ENCODE data around the gene FSIP1. TPM values are rescaled to one million over a fixed set of nuclear protein-coding genes. Genes with fewer than 3 reads are reported as not detected.
"Not testable (repeated sequence)": the region's sequence is repeated elsewhere in the genome, so short reads cannot be mapped to it uniquely, and the experiment has no call there.

Gene FSIP1
- 0.97 and 2.2 TPM in 2 replicates for total RNA-seq (2014; rRNA removed; shearing (Covaris generic))

DNA sequence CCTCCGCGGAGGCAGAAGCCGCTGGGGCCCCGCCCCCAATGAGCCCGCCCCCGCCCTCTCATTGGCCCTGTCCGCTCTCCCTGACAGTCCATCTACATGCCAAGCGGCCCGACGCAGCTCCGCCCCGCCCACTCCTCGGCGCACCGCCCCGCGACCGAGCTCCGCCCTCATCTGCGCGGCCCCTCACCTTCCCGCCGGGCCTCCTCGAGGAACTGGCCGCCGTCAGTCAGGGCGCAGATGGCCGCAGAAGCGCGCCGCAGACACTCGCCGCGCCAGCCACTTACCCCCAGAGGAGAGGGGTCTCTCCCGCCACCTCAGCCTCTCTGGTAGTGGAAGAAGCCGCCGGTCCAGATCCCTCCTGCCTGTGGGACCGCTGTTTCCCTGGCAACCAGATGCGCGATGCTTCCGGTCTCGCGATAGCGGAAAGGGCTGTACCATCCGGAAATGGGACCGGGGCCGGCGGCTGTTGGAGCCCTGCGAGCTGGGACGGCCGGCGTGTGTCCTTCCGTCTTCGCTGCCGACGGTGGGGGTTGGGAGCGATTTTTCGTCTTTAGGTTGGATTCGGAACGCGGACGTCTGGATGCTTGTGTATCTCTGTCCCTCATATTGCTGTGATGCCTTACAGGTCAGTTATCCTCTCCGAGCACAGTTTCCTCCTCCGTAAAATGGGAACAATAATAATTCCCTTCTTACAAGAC, at the start of gene FSIP1:
TSS of gene FSIP1 (minus strand) at position 401 of the 698 bp plus-strand sequence. CDS start 6,317 bp downstream, outside the sequence.
- DNase-seq (ENCODE audit: low read depth), result peak; percentile 97

DNA sequence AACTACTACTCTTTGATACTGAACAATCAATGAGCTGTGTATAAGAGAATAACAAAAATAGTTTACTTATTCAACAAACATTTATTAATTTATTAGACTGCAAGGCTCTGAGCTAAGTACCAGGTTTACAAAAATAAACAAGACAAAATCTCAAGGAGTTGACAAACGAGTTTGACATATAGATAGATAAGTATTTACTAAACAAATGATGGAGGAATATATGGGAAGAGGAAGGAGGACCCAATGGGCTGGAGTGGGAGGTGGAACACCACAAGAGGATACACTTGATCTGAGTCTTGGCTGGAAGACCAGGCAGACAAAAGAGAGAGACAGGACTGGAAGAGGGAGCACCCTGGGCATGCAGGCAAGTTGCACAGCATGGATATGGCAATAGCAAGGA, 47.5 kb upstream of the FSIP1 start:
- no peak for DNase-seq (ENCODE audit: low read depth)

DNA sequence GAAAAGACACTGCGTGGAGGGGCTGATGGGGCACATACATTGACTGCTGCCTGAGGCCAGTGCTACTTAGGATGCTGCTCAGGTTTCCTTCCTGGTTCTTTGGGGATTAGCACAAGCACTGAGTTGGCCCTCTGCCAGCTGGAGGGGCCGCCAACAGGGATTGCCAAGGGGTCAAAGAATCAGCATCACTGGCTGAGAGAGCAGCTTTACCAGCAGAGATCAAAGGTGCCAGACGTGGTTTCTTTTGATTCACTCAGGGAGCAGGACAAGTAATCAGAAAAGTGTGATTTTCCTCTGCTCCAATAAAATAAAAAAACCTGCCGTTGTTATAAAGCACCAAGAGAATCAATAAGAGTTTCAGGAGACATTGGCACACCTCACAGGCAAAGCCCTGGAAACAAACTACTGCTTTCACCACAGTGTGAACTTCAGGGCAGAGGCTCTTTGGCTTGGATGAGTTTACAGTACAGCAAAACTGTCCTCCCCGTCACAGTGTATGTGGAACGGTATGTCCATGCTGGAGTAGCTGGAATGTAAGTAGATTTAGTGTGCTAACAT, 45.8 kb upstream of the FSIP1 start:
- peak; percentile 15 for DNase-seq (ENCODE audit: low read depth)

DNA sequence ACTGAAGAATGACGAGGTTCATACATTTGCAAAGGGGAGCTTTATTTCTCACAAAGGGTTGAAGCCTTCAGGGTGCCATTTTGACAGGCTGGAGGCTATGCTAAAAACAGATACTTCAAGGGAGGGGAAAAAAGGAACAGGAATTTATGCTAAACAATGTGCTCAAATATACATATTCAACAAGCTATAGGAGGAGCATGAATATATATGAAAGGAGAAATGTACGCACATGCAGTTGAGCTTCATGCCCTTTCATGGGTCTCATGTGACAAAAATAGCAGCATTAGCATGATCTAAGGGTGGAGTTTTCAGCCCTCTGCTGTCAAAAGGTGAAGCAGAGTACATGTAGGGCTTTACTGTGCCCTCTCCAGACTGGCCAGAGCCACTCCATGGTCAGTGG, 44.3 kb upstream of the FSIP1 start:
- DNase-seq (ENCODE audit: low read depth), result no peak

DNA sequence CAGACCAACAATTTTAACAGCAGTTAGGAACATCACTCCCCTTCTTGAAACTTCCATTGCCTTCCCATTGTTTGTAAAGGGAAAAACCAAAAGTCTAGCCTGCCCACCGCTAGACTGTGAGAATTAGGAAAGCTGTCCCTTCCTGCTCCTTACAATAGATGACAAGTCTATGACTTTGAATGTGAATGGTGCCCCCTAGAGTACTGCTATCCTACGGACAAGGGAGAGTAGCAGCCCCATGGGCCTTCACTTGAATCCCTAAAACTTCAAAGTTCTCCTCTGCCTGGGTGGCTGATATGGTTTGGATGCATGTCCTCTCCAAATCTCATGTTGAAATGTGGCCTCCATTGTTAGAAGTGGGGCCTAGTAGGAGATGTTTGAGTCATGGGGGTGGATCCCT, 41.0 kb upstream of the FSIP1 start:
- no peak for DNase-seq (ENCODE audit: low read depth)

DNA sequence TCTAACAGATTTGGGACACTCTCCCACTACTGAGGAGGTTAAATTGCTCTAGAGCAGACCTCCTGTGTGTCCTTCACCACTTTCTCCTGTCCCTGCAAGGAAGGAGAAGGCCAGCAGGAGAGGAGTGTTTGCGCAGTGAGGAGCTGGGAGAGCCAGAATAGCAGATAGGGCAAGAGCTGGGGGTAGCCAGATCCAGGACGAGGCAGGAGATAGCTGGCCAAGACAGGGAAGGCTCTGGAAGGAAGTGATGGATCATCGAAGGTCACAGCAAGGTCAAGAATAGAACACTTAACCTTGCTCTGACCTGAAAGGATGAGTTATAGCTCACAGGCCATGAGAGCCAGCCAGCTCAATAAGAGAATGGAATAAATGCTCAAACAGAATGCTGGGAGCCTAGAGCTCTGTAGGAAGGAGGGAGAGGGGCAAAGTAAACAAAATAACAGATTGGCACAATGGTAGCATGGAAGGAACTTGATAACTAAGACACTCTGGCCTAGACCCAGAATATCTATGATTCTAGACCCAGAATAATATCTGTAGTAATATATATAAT, 37.5 kb upstream of the FSIP1 start:
- DNase-seq (ENCODE audit: low read depth), result no peak

DNA sequence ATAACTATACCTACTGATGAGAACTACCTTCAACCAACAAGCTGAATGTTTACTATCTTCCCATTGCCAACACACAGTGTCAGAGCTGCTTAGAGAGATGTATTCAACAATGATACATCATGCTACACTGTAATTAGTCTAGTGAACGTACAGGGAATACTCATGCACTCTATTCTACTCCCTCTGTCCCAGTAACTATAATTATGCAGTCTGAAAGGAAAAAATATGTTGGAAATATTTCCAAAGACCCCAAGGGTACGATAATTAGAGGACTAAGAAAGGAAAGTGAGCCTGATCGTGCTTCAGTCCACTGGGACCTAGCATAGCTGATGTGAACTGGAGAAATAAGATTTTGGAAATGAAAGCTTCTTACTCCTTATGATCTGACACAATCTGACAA, 36.9 kb upstream of the FSIP1 start:
- DNase-seq (ENCODE audit: low read depth), result no peak

DNA sequence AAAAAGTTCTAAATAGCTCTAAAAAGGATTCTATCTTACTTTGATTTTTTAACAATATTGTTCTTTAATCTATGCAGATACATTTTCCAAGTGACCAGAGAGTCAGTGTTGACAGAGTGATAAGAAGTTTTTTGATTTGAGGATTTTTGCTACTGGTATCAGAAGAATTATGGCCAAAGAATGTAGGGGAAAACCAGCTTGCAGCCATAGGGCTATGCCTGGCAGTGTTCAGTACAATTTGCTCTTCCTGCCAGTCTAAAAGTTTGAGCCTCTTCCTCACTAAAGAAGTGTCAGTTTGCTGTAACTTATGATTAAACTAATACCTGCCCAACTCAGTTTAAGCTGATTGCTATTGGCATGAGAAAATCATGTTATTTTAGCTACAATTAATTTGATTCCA, 35.3 kb upstream of the FSIP1 start:
- DNase-seq (ENCODE audit: low read depth), result no peak

DNA sequence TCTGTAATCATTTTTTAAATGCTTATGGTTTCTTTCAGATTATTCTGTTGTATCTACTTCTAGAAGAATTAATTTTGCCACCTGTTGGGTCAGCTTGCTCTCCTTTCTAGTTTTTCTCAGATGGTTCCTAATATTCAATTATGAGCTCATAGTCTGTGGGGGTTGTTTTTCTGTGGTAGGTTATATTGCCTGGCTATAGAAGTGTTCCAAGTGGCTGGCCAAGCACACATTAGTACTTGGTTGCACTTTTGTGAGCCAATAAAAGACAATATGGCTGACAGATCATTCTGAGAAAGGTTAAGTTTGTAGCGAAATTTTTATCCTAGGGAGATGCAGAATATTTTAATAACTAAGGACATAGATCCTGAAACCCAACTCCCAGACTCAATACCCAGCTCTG, 31.8 kb upstream of the FSIP1 start:
- no peak for DNase-seq (ENCODE audit: low read depth)

DNA sequence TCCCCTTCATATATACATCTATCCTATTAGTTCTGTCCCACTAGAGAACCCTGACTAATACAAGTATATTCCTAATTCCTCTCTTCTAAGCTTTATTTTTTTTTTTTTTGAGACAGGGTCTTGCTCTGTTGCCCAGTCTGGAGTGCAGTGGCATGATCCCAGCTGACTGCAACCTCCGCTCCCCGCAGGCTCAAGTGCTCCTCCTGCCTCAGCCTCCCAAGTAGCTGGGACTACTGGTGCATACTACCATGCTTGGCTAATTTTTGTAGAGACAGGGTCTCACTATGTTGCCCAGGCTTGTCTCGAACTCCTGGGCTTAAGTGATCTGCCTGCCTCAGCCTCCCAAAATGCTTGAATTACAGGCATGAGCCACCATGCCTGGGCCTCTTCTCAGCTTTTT, 30.0 kb upstream of the FSIP1 start:
- not testable (repeated sequence) for DNase-seq (ENCODE audit: low read depth)

DNA sequence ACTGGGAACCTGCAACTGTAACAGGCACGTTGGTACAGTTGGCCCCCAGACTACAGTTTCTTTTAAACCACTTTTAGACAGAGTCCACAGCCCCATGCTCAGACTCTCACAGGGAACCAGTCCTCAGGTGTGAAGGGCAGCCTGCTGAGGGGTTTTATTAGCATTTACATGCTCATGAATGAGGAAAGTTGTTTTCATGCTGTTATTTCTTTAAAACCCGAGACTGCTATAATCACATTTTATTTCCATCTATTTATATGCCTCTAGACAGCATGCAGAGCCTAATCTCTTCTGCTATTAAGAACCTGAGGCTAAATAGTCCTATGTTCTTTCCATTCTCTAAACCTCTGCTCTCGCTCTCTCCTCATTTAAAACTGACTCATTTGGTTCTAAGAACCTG, 26.3 kb upstream of the FSIP1 start:
- DNase-seq (ENCODE audit: low read depth), result no peak

DNA sequence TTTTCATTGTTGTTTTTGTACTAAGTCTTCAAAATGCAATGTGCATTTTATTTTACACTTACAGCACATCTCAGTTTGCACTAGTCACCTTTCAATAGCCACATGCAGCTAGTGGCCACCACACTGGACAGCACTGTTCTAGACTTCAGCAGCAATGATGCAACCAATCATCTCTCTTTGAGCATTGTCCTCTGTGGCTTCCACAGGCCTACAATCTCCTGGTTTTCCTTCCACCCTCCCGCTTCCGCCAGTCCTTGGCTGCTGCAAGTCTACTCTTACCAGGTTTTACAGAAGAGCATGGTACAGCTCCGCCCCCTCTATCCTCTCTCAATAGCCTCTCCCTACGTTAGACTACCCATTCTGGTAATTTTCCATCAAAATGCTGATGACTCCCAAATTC, 25.1 kb upstream of the FSIP1 start:
- no peak for DNase-seq (ENCODE audit: low read depth)

DNA sequence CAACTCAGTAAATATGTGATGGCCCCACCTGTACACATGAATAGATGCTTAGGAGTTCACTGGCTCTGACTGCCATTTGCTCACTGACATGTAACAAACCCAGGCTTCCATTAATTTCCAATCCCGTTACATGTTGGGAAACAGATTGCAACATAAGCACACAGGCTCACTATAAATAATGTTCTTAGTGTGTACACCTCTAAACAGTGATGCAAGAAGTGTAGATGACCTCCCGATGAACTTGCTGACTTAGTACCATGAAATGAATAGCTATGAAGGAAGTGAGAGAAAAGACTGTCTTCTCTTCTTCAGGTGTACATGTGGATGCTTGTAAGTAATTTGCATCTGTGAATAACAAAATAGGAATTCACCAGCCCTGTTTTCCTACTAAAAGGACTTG, 21.4 kb upstream of the FSIP1 start:
- no peak for DNase-seq (ENCODE audit: low read depth)

DNA sequence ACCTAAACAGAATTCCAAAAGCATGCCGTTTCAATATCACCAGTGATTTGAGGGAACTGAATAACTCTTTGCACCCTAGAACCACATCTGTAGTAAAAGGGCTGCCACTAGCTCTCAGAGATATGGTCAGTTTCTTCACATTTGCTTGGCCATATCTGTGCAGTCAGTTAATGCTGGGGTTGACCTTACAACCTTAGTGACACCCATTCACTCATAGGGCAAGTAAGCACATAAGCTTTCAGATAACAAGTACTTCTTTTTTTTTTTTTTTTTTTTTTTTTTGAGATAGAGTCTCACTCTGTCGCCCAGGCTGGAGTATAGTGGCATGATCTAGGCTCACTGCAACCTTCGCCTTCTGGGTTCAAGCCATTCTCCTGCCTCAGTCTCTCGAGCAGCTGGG, 20.4 kb upstream of the FSIP1 start:
- DNase-seq (ENCODE audit: low read depth), result no peak

DNA sequence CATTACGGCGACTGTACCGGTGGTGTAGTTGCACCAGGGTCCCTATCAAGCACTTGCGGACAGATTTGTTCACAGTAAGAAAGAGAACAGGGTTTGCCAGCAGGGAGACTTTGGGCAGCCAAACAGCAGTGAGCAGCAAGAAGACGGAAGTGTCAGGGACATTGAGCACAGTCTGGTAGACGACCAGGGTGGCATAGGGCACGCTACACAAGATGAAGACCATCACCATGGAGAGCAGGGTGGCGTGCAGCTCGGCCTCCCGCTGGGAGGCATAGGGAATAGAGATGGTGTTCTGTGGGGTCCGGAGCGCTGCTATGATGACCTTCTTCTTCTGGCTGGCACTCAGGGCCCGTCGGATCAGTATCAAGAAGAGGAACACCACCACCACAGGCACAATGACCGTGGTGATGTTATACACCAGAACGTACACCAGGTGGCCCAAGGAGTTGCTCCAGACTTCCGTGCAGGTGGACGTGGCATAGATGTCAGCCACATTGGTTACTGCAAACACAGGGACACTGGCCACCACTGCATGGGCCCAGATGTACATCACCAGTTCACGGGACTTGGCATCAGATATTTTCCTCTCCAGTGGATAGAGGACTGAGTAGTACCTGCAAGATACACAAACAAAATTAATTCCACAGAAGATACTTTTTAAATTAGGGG, 19.1 kb upstream of the FSIP1 start:
- DNase-seq (ENCODE audit: low read depth), result peak; percentile 11

DNA sequence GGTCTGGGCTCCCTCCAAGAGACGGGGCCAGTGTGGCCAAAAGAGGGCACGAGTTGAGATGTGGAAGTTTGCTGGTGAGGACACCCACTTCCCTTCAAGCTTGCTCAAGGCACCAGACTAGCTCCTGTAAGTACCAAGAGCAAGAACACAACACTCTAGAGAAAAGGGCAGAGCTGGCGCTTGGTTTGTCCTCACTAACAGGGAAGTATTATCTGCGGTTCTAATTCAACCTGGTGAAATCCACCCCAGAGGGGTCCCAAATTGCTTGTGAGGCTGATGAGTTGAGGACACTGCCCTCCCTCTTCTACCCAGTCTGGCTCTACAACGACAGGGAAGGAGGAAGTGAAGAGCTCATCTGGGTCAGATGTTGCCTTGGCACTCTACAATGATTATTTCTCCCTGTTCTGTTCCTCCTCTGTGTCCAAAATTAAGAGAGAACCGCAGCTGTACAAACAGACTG, 16.9 kb upstream of the FSIP1 start:
- no peak for DNase-seq (ENCODE audit: low read depth)

DNA sequence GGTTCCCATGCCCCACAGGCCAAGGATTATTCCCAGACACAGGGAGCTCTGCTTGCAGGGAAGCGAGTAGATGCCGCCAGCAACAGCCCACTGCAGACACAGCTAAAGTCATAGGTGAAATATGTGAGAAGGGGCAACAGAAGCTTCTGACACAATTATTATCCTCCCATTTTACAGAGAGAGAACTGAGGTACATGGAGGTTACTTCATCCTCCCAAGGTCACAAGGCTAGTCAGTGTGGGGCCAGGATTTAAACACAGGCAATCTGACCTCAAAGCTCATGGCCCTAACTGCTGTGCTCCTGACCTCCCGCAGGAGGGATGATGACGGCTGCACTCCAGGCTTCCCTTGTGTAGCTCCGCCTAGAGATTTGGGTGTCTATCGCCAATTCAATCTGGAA, 15.7 kb upstream of the FSIP1 start:
- no peak for DNase-seq (ENCODE audit: low read depth)

DNA sequence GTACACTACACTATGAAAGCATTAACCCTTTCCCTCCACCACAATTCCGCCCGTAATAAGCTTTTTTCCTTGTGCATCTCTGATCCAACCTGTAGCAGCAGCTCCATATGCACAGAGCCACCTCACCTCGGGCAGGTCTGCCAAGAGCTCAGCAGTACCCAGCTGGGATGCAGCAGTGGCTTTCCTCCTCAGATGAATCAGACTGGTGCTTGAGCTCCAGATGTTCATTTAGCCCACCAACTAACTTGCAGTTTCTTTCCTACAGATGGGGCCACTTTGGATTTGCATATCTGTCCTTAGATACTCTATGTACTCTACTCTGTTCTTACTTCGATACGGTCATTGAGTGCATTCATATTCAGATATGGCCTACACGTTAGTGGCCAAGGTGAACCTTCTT, 14.8 kb upstream of the FSIP1 start:
- no peak for DNase-seq (ENCODE audit: low read depth)

DNA sequence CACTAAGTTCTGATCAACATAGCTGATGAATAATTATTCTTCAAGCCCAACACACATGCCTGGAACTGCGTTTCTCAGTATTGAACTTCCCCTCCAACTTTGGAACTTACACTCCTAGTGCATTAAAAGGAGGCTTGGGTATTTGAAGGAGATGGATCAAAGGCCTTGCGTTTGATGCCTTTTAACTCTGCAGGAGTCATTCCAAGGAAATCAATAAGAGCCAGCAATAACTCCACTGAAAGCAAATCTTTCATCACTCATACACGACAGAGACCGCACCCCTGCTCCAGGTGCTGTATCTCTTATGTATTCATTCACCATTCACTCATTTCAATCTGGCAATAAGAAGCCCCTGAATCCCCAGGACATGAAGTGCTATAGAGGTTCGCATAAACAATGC, 14.0 kb upstream of the FSIP1 start:
- DNase-seq (ENCODE audit: low read depth), result no peak

DNA sequence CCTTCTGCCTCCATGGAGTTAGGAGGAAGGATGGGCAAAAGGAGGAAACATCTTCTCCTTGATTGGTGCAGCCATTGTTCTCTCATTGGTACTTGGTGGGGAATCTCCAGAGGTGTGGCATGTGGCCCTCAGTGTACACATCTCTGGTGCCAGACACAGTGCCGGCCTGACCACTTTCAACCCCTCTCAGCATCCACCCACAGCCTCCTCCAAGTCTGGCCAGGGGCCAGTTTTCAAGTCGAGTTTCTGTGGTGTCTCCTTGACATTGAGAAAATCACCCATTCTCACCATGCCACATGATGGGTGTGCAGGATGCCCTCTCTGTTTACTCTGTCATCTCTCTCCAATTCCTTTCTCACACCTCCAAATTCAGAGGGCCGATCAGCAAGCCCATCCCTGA, 12.8 kb upstream of the FSIP1 start:
- no peak for DNase-seq (ENCODE audit: low read depth)

DNA sequence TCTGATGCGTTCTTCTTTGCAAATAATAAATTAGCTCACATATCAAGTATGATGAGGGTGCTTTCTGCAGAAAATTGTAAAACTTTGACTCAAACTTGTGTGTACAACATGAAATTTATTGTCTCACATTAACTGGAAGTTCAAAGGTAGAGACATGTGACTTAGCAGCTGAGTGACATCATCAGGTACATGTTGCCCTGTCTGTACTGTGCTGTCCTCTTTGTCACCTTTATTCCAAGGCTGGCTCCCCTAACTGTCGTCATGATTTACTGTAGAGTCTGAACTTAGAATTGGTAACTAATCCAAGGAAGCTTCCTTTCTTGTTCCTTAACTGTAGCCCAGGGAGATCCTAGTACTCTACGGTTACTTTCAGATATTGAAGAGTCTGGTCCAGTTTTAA, 12.3 kb upstream of the FSIP1 start:
- DNase-seq (ENCODE audit: low read depth), result no peak

DNA sequence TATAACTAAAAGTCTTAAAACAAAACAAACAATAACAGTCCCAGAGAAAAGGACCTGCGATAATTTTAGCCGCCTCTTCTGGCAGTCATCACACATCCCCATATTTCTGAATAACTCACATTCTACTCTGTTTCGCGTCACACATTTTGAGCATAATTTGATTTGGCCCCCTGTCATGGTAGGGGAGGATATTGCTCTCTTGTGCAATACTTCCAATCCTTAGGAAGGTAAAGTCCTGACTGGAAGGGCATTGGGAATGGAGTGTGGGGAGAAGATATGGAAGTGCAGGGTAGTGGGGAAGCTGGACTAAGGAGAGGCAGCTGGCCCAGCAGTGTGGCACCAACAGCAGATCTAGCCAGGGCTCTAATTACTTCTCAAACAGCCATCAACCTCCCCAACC, 11.3 kb upstream of the FSIP1 start:
- no peak for DNase-seq (ENCODE audit: low read depth)

DNA sequence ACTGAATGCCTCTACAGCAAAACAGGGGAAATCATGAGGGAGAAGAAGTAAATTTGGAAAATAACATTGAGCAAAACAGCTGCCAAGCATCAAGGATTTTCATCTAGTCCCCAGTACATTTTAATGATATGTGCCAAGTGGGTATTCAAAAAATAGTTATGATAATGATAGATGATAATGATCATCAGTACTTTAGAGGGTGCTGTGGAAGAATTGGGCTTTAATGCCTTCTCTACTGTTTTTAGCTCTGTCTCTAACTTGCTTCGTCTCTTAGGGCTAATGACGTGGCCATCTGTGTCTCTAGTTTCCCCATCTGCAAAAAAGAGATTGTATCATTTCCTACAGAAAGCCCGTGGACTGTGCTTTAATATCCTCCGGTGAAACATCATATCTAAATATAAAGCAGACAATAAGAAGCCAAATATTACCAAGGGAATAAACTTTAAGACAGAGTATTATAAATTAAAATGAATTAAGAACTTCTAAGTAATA, 10.2 kb upstream of the FSIP1 start:
- no peak for DNase-seq (ENCODE audit: low read depth)
